Fibroblast of lung (primary cell): Measurements from ENCODE around the gene ODAD4. TPM values are rescaled to one million over a fixed set of nuclear protein-coding genes. Genes with fewer than 3 reads are reported as not detected.

Experiments
- DNase-seq, 2 donors: peaks; one replicate each; pipeline versions ENCODE4 v3.0.0 to v3.0.0-alpha.2; 2010; ENCODE audit warnings: low read depth in 2 of 2
- H2AFZ ChIP-seq: 2 replicates; pipeline ENCODE4 v1.5.1; 2012; ENCODE audit warnings: low read length, control low read depth, inconsistent platforms
- H3K27ac ChIP-seq: 2 replicates; pipeline ENCODE4 v1.5.1; 2011; ENCODE audit warnings: low read length, control low read depth; ENCODE audit not compliant: insufficient read depth
- H3K27me3 ChIP-seq: 2 replicates; pipeline ENCODE4 v1.5.1; 2011; ENCODE audit warnings: mild to moderate bottlenecking, low read length; ENCODE audit not compliant: control insufficient read depth, insufficient read depth
- H3K36me3 ChIP-seq: 2 replicates; pipeline ENCODE4 v1.5.1; 2011; ENCODE audit warnings: low read length; ENCODE audit not compliant: control insufficient read depth, insufficient read depth
- H3K4me1 ChIP-seq: 2 replicates; pipeline ENCODE4 v1.5.1; 2011; ENCODE audit warnings: low read length; ENCODE audit not compliant: control insufficient read depth, insufficient read depth; ENCODE audit errors: extremely low read depth
- H3K4me2 ChIP-seq: 2 replicates; pipeline ENCODE4 v1.5.1; 2011; ENCODE audit warnings: low read length, control low read depth; ENCODE audit not compliant: insufficient read depth; ENCODE audit errors: extremely low read depth
- H3K4me3 ChIP-seq, 4 experiments: fragments of 200-600 bp in 1 of 4; sonication (generic) in 1 of 4; replicated peaks in 1 of 4; 2 replicates each; pipeline ENCODE4 v1.5.1; 2011 to 2016; ENCODE audit warnings: low read length in 4 of 4, low read depth in 3 of 4, mild to moderate bottlenecking in 3 of 4, control low read depth in 2 of 4, inconsistent platforms in 1 of 4, mixed read lengths in 1 of 4; ENCODE audit not compliant: insufficient read depth in 1 of 4; ENCODE audit errors: control extremely low read depth in 1 of 4
- H3K79me2 ChIP-seq: 2 replicates; pipeline ENCODE4 v1.5.1; 2012; ENCODE audit warnings: mild to moderate bottlenecking, low read length, inconsistent platforms; ENCODE audit not compliant: control insufficient read depth, insufficient read depth
- H3K9ac ChIP-seq: 2 replicates; pipeline ENCODE4 v1.5.1; 2011; ENCODE audit warnings: mild to moderate bottlenecking, low read length, control low read depth; ENCODE audit not compliant: insufficient read depth
- H3K9me3 ChIP-seq: 2 replicates; pipeline ENCODE4 v1.5.1; 2012; ENCODE audit warnings: low read depth, low read length; ENCODE audit not compliant: control insufficient read depth, insufficient read depth
- H4K20me1 ChIP-seq: 2 replicates; pipeline ENCODE4 v1.5.1; 2011; ENCODE audit warnings: low read length; ENCODE audit not compliant: control insufficient read depth, insufficient read depth; ENCODE audit errors: extremely low read depth
- CTCF ChIP-seq, 2 donors: IDR thresholded peaks in 1 of 2; conservative IDR thresholded peaks in 1 of 2; 1 replicate in 1 of 2; 2 replicates in 1 of 2; pipeline ENCODE4 v1.5.1; 2011 to 2012; ENCODE audit warnings: low read length in 2 of 2, control low read depth in 1 of 2, inconsistent platforms in 1 of 2, low read depth in 1 of 2, mild to moderate bottlenecking in 1 of 2
- EZH2 ChIP-seq: IDR thresholded peaks from 2 replicates; pipeline ENCODE4 v1.5.1; 2012; ENCODE audit warnings: low read length, control low read depth, mild to moderate bottlenecking; ENCODE audit errors: missing control alignments
- polyA plus RNA-seq, 2 donors: library from polyadenylated mRNA; depleted of rRNA in 1 of 2; stranded (reverse) in 1 of 2; unstranded in 1 of 2; fragments of >200 nt; gene quantifications; 2 replicates each; pipeline ENCODE4 v1.2.1, GENCODE V29; 2011 to 2012; ENCODE audit warnings: missing spikeins in 1 of 2
- total RNA-seq: library from RNA; depleted of rRNA; stranded (reverse); fragments of >200 nt; gene quantifications from 2 replicates; pipeline ENCODE4 v1.2.1, GENCODE V29; 2014

ODAD4 gene
- total and polyA plus RNA-seq, 2 donors (not counting 1 experiment from before 2014, with no cell fraction given): 0.36 to 0.99 TPM

DNA sequence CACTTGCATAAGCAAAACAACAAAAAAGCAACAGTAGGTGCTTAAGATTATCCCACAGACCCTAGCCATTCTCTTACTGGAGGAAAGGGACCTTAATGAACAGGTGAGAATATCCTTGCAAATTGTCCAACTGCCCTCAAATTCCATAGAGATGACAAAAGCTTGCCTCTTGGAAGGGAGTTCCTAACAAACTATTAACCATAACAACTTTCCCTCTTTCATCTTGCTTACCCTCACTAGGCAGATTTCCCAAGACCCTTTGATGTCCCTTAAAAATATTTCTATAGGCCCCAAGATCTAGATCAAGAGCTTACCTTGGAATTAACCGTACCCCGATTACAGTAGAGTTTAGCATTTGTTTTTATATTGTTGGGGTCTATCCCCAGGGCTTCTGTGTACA lies 58.0 kb downstream of the ODAD4 start:
- no peak for TF ChIP-seq CTCF (conservative IDR thresholded peaks at IDR 0.05 in 1 of 2, IDR thresholded peaks at IDR 0.05 in 1 of 2; ENCODE audit: low read depth in 1 of 2, low read length in 2 of 2)
- no peak for TF ChIP-seq EZH2
- Histone ChIP-seq H4K20me1 (no peaks in the 10 kb centered on the region), H3K27me3 (no peaks in the 10 kb centered on the region)

DNA sequence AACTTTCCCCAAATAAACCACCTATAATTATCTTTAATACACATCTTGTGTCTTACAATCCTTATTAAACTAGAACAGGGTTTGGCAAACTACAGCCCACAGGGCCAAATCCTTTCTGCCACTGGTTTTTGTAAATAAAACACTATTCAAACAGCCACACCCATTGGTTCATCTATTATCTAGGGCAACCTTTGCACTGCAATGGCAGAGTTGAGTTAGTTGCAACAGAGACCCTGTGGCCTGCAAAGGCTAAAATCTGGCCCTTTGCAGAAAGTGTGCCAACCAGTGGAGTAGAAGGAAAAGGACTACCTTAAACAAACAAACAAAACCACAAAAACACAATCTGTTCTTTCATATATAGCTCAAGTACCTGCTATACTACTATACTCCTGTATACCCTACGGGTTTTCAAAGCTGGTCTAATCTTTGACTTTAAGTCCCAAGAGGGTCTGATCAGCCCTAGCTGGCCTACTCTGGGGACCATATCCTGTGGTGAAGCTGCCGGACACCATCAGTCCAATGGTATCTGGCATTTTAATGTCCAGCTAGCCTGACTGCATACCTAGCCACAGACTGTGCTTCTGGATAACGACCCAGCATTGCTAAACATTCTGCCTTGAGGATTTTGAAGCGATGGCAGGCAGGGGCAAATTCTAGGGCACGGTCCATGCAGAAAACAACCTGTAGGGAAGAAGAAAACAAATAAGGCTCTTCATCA lies 59.4 kb downstream of the ODAD4 start:
- Histone ChIP-seq H3K27me3 (no peaks in the 10 kb centered on the region), H3K27ac (no peak overlapping the region), H4K20me1 (no peaks in the 10 kb centered on the region), H3K4me1 (no peaks in the 10 kb centered on the region), H3K79me2 (no peaks in the 10 kb centered on the region), H3K4me3 (no peak overlapping the region), H2AFZ (no peak overlapping the region), H3K36me3 (peaks cover 9% of the 10 kb centered on the region), H3K9me3 (no peaks in the 10 kb centered on the region), H3K9ac (no peak overlapping the region), H3K4me2 (no peak overlapping the region)
- no peak for DNase-seq
- TF ChIP-seq CTCF (conservative IDR thresholded peaks at IDR 0.05 in 1 of 2, IDR thresholded peaks at IDR 0.05 in 1 of 2; ENCODE audit: low read depth in 1 of 2, low read length in 2 of 2) (no peak), EZH2 (no peak)

More for the DNA sequence above, 58.0 kb downstream of the ODAD4 start:
- H3K36me3 ChIP-seq: peaks cover 9% of the 10 kb centered on the region
- no peak overlapping the region for H3K27ac ChIP-seq
- no peaks in the 10 kb centered on the region for H3K4me1 ChIP-seq
- no peak overlapping the region for H2AFZ ChIP-seq
- H3K9me3 ChIP-seq: no peaks in the 10 kb centered on the region
- no peak overlapping the region for H3K9ac ChIP-seq
- H3K4me3 ChIP-seq: no peak overlapping the region
- DNase-seq: no peak
- H3K79me2 ChIP-seq: no peaks in the 10 kb centered on the region
- H3K4me2 ChIP-seq: no peak overlapping the region

GRCh38 chr17:41992576-41992975 lies 62.2 kb downstream of the ODAD4 start:
- no peaks in the 10 kb centered on the region for H3K4me1 ChIP-seq
- no peaks in the 10 kb centered on the region for H3K79me2 ChIP-seq
- no peaks in the 10 kb centered on the region for H3K27me3 ChIP-seq
- DNase-seq: peak in 1 of 2 donors; percentile 32
- H2AFZ ChIP-seq: no peak overlapping the region
- no peaks in the 10 kb centered on the region for H3K9me3 ChIP-seq
- peaks cover 15% of the 10 kb centered on the region for H3K36me3 ChIP-seq
- H4K20me1 ChIP-seq: no peaks in the 10 kb centered on the region
- H3K27ac ChIP-seq: no peak overlapping the region
- no peak overlapping the region for H3K4me3 ChIP-seq
- TF ChIP-seq EZH2 (no peak), CTCF (conservative IDR thresholded peaks at IDR 0.05 in 1 of 2, IDR thresholded peaks at IDR 0.05 in 1 of 2; ENCODE audit: low read depth in 1 of 2, low read length in 2 of 2) (no peak)
- no peak overlapping the region for H3K9ac ChIP-seq
- no peak overlapping the region for H3K4me2 ChIP-seq
